ENCODE results near the gene ABCA4. TPM values are rescaled to one million over a fixed set of nuclear protein-coding genes. Genes with fewer than 3 reads are reported as not detected.
"Not testable (repeated sequence)": the region's sequence is repeated elsewhere in the genome, so short reads cannot be mapped to it uniquely, and the experiment has no call there.

ABCA4 gene
- total RNA-seq, 1 donor from 2014 or later: 1.4 TPM

- no peaks in the 10 kb centered on the region for H3K36me3 ChIP-seq
- H3K27me3 ChIP-seq: no peaks in the 10 kb centered on the region
- intact Hi-C loops (cut with DNase I): no loop called here
- H3K27ac ChIP-seq: no peak overlapping the region
- ATAC-seq: no peak
- no peak for DNase-seq
- no peak for TF ChIP-seq CTCF (IDR thresholded peaks at IDR 0.05)
- peaks cover 11% of the 10 kb centered on the region for H3K4me1 ChIP-seq
- no peaks in the 10 kb centered on the region for H3K9me3 ChIP-seq
- no peak overlapping the region for H3K4me3 ChIP-seq
These were observed 128.0 kb downstream of the ABCA4 start for GRCh38 chr1:93992954-93993353.

GRCh38 chr1:93992190-93992589 is 128.8 kb downstream of the ABCA4 start:
- H3K36me3 ChIP-seq: no peaks in the 10 kb centered on the region
- intact Hi-C loops (cut with DNase I): no loop called here
- ATAC-seq: no peak
- no peaks in the 10 kb centered on the region for H3K9me3 ChIP-seq
- peaks cover 11% of the 10 kb centered on the region for H3K4me1 ChIP-seq
- DNase-seq: no peak
- TF ChIP-seq CTCF (IDR thresholded peaks at IDR 0.05): no peak
- no peaks in the 10 kb centered on the region for H3K27me3 ChIP-seq
- H3K27ac ChIP-seq: no peak overlapping the region
- H3K4me3 ChIP-seq: no peak overlapping the region

- H3K4me3 ChIP-seq: no peak overlapping the region
- no peak for DNase-seq
- H3K9me3 ChIP-seq: no peaks in the 10 kb centered on the region
- no peaks in the 10 kb centered on the region for H3K36me3 ChIP-seq
- intact Hi-C loops (cut with DNase I): no loop called here
- no peak for ATAC-seq
- no peak for TF ChIP-seq CTCF (IDR thresholded peaks at IDR 0.05)
- peaks cover 11% of the 10 kb centered on the region for H3K4me1 ChIP-seq
- H3K27me3 ChIP-seq: no peaks in the 10 kb centered on the region
- no peak overlapping the region for H3K27ac ChIP-seq
These were observed 129.7 kb downstream of the ABCA4 start for GRCh38 chr1:93991271-93991670.

- H3K4me3 ChIP-seq; ATAC-seq; H3K27me3 ChIP-seq; DNase-seq; intact Hi-C loops (cut with DNase I); H3K9me3 ChIP-seq; H3K27ac ChIP-seq; H3K36me3 ChIP-seq: not testable (repeated sequence)
- peaks cover 11% of the 10 kb centered on the region for H3K4me1 ChIP-seq
These were observed 130.5 kb downstream of the ABCA4 start for GRCh38 chr1:93990477-93990876.

- H3K9me3 ChIP-seq: no peaks in the 10 kb centered on the region
- peaks cover 11% of the 10 kb centered on the region for H3K4me1 ChIP-seq
- no peaks in the 10 kb centered on the region for H3K27me3 ChIP-seq
- DNase-seq: no peak
- ATAC-seq: peak; percentile 43
- H3K36me3 ChIP-seq: no peaks in the 10 kb centered on the region
- TF ChIP-seq CTCF (IDR thresholded peaks at IDR 0.05): no peak
- intact Hi-C loops (cut with DNase I): no loop called here
- no peak overlapping the region for H3K27ac ChIP-seq
- H3K4me3 ChIP-seq: no peak overlapping the region
These were observed 130.9 kb downstream of the ABCA4 start for GRCh38 chr1:93990010-93990409.

- no peak overlapping the region for H3K4me3 ChIP-seq
- DNase-seq (no peak), ATAC-seq (no peak)
- no peaks in the 10 kb centered on the region for H3K36me3 ChIP-seq
- no peaks in the 10 kb centered on the region for H3K9me3 ChIP-seq
- H3K4me1 ChIP-seq: peaks cover 11% of the 10 kb centered on the region
- no peak for TF ChIP-seq CTCF (IDR thresholded peaks at IDR 0.05)
- H3K27ac ChIP-seq: no peak overlapping the region
- H3K27me3 ChIP-seq: no peaks in the 10 kb centered on the region
- intact Hi-C loops (cut with DNase I): no loop called here
These were observed 131.3 kb downstream of the ABCA4 start for GRCh38 chr1:93989601-93990000.
